Muscle of back (tissue), 13 donors: Measurements from ENCODE around the gene MEMO1. TPM values are rescaled to one million over a fixed set of nuclear protein-coding genes. Genes with fewer than 3 reads are reported as not detected.
"Not testable (repeated sequence)": the region's sequence is repeated elsewhere in the genome, so short reads cannot be mapped to it uniquely, and the experiment has no call there.

ENCODE experiments used
- DNase-seq, 3 donors: peaks; one replicate each; pipeline versions ENCODE4 v3.0.0 to v3.0.0-alpha.2; 2013
- long read RNA-seq, 9 donors: transcript quantifications; one replicate each; lab custom pipeline, GENCODE V29; 2026
- polyA plus RNA-seq, 10 donors: library from polyadenylated mRNA; unstranded; fragments of 120-200 nt; gene quantifications; one replicate each; pipeline ENCODE4 v1.2.1, GENCODE V29; 2013; ENCODE audit not compliant: insufficient read length in 10 of 10

MEMO1 gene
- 10 to 100 TPM; 31.4 to 48.3 (median 35.5) TPM for polyA plus RNA-seq
- long read RNA-seq, donor 1, full-length matches to known transcripts = 6 of 6 reads
- long read RNA-seq, donor 1, partial matches to known transcripts = 0 of 6 reads
- long read RNA-seq, donor 1, other reads (novel, unspliced or antisense) = 0 of 6 reads
- long read RNA-seq, donor 2, full-length matches to known transcripts = 7 of 7 reads
- long read RNA-seq, donor 2, partial matches to known transcripts = 0 of 7 reads
- long read RNA-seq, donor 2, other reads (novel, unspliced or antisense) = 0 of 7 reads
- long read RNA-seq, donor 3 = 0 reads
- long read RNA-seq, donor 4, full-length matches to known transcripts = 3 of 3 reads
- long read RNA-seq, donor 4, partial matches to known transcripts = 0 of 3 reads
- long read RNA-seq, donor 4, other reads (novel, unspliced or antisense) = 0 of 3 reads
- long read RNA-seq, donor 5, full-length matches to known transcripts = 4 of 4 reads
- long read RNA-seq, donor 5, partial matches to known transcripts = 0 of 4 reads
- long read RNA-seq, donor 5, other reads (novel, unspliced or antisense) = 0 of 4 reads
- long read RNA-seq, donor 6, full-length matches to known transcripts = 5 of 5 reads
- long read RNA-seq, donor 6, partial matches to known transcripts = 0 of 5 reads
- long read RNA-seq, donor 6, other reads (novel, unspliced or antisense) = 0 of 5 reads
- long read RNA-seq, donor 7, full-length matches to known transcripts = 13 of 13 reads
- long read RNA-seq, donor 7, partial matches to known transcripts = 0 of 13 reads
- long read RNA-seq, donor 7, other reads (novel, unspliced or antisense) = 0 of 13 reads
- long read RNA-seq, donor 8, full-length matches to known transcripts = 1 of 1 reads
- long read RNA-seq, donor 8, partial matches to known transcripts = 0 of 1 reads
- long read RNA-seq, donor 8, other reads (novel, unspliced or antisense) = 0 of 1 reads
- long read RNA-seq, donor 9 = 0 reads

GRCh38 chr2:32010670-32011484 lies at the start of gene MEMO1:
Gene MEMO1, minus strand, starts transcription at chr2:32011008. Its CDS starts 761 bp downstream, at chr2:32010247.
- peak; percentile 91 to 98 (median 93) for DNase-seq

- no peak for DNase-seq
These were observed 49.5 kb upstream of the MEMO1 start for GRCh38 chr2:32060266-32060665.

DNA sequence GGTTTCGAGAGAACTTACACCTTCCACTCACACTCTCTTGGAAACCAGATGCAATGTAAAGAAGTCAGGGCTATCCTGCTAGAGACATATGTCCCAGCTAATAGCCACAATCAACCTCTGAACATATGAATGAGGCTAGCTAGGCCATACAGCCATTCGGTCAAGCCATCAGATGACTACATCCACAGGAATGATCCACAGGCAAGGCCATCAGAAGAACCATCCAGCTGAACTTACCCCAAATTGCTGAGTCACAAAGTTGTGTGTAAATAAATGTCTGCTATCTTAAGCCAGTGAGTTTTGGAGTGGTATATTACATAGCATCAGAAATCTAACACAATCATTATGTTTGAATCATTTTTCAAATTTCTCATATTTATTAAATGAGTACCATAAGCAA lies 47.3 kb upstream of the MEMO1 start:
- no peak for DNase-seq

DNA sequence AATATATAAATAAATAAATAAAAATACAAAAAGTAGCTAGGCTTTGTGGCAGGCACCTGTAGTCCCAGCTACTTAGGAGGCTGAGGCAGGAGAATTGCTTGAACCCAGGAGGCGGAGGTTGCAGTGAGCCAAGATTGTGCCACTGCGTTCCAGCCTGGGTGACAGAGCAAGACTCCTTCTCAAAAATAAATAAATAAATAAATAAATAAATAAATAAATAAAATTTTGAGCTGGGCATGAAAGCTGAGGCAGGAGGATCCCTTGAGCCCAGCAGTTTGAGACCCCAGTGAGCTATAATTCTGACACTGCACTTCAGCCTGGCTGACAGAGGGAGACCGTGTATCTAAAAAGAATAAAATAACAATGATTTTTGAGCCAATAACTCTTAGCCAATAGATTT lies 43.8 kb upstream of the MEMO1 start:
- not testable (repeated sequence) for DNase-seq

- no peak for DNase-seq
These were observed 41.1 kb upstream of the MEMO1 start for GRCh38 chr2:32051836-32052439.

GRCh38 chr2:32043561-32043960 lies 32.8 kb upstream of the MEMO1 start:
- DNase-seq = no peak

GRCh38 chr2:32039447-32040219 lies 28.8 kb upstream of the MEMO1 start, which contains the start of gene DPY30:
Gene DPY30, minus strand, starts transcription at chr2:32039805. Its CDS starts 349 bp downstream, at chr2:32039456.
- peak; percentile 91 to 98 (median 95) for DNase-seq

GRCh38 chr2:32034198-32034887 lies 23.5 kb upstream of the MEMO1 start:
- DNase-seq = not testable (repeated sequence)

GRCh38 chr2:32018789-32019482 lies 8.1 kb upstream of the MEMO1 start:
- not testable (repeated sequence) for DNase-seq

- DNase-seq = no peak
These were observed 2.1 kb upstream of the MEMO1 start for GRCh38 chr2:32012872-32013271.

GRCh38 chr2:32011485-32011960 lies 715 bp upstream of the MEMO1 start:
- peak in 1 of 3 donors; percentile 6 for DNase-seq

- peak; percentile 28 to 84 (median 44) for DNase-seq
These were observed 533 bp downstream of the MEMO1 start for GRCh38 chr2:32010280-32010669.

GRCh38 chr2:32009516-32010256 lies 1.1 kb downstream of the MEMO1 start:
- peak; percentile 14 to 69 (median 14) for DNase-seq

DNA sequence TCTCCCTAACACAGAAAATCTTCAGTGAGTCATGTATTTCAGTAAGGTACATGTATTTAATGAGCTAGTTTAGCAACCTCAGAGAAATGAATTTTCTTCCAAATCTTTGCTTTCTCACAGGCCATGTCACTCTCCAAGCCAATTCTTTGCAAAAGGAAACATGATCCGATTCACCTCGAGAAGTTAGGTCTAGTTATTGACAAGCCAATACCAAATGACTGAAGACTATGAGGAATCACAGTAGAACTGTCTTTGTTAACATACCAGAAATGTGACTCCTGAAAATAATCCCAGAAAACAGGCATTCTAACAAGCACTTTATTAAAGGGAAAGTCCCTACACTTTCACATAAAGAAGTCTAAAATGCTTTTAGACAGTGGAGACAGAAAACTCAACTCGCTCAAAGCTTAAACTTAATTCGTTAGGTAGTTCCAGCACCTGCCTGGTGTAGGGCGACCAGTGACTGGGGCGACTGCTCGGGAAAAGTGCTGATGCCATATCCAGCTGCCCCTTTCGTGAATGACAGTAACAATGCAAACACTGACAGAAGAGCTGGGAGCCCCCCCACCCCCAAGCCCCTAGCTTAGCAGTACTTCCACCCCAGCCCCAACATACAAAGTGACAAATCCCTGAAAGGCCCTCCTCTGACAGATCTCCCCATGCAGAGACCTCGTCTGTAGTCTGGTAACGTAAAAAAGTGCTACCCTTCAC lies 1.8 kb downstream of the MEMO1 start:
- DNase-seq = peak in 2 of 3 donors; percentile 16 to 30

DNA sequence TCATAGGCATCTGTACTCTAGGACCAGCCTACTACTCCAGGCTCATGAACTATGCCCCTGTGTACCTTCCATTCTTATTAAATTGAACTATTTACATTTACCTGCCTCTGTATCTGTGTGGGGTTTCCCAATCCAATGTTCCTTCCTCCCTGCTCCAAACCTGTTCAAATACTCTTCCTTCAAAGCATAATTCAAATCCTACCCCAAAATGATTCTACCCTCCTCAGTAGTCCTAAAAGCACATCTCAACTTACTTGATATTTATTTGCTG lies 3.8 kb downstream of the MEMO1 start:
- DNase-seq = no peak

DNA sequence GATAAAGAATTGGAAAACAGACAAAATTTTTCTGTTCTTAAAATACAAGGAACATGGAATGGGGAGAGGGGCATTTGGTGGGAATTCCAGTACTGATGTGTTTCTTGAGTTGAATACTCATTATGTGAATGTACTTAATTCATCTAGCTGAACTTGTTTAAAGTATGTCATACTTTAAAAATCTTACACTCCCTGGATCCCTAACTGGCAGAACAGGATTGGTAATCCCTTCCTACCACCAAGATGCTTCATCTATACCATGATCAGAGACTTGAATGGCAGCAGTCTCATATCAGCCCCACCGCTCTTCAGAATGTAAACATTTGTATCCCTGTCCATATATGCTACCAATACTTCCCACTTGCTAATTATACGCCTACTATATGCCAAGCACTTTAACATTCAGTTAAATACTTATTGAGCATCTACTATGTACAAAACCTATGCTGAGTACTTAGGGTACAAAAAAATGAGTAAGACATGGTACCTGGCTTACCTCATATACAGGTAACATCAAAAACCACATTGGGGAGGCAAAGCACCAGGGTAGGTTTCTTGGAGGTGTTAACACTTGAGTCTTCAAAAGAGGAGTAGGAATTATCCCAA lies 5.3 kb downstream of the MEMO1 start:
- DNase-seq = no peak

DNA sequence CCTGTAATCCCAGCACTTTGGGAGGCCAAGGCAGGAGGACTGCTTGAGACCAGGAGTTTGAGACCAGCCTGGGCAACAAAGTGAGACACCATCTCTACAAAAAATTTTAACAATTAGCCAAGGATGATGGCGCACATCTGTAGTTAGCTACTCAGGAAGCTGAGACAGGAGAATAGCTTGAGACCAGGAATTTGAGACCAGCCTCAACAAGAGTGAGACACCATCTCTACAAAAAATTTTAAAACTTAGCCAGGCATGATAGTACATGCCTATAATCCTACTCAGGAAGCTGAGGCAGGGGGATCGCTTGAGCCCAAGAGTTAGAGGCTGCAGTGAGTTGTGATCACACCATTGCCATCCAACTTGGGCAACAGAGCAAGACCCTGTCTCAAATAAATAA lies 7.0 kb downstream of the MEMO1 start:
- no peak for DNase-seq
